ENCODE data around the gene KRT40.

KRT40 gene

GRCh38 chr17:40984226-40984625, at the start of gene KRT40:
Gene KRT40, minus strand, starts transcription at chr17:40984326. Its CDS starts 53 bp downstream, at chr17:40984273.
- Histone ChIP-seq H3K4me3 (replicated peaks; ENCODE audit: low read depth, low read length) (no peak within 1 kb of the TSS), H3K36me3 (ENCODE audit: control insufficient read depth, insufficient read depth, low read length) (no peaks in the 10 kb centered on the region), H3K27me3 (replicated peaks; ENCODE audit: control insufficient read depth, insufficient read depth, low read length) (no peaks in the 10 kb centered on the region; the same call in 1 of the 2 replicates)
- no peak for DNase-seq (ENCODE audit: extremely low read depth, insufficient read length)
- TF ChIP-seq, protein P1, sequence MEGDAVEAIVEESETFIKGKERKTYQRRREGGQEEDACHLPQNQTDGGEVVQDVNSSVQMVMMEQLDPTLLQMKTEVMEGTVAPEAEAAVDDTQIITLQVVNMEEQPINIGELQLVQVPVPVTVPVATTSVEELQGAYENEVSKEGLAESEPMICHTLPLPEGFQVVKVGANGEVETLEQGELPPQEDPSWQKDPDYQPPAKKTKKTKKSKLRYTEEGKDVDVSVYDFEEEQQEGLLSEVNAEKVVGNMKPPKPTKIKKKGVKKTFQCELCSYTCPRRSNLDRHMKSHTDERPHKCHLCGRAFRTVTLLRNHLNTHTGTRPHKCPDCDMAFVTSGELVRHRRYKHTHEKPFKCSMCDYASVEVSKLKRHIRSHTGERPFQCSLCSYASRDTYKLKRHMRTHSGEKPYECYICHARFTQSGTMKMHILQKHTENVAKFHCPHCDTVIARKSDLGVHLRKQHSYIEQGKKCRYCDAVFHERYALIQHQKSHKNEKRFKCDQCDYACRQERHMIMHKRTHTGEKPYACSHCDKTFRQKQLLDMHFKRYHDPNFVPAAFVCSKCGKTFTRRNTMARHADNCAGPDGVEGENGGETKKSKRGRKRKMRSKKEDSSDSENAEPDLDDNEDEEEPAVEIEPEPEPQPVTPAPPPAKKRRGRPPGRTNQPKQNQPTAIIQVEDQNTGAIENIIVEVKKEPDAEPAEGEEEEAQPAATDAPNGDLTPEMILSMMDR (IDR thresholded peaks at IDR 0.05; ENCODE audit: insufficient read depth, low read length, poor library complexity, severe bottlenecking): no peak

DNA sequence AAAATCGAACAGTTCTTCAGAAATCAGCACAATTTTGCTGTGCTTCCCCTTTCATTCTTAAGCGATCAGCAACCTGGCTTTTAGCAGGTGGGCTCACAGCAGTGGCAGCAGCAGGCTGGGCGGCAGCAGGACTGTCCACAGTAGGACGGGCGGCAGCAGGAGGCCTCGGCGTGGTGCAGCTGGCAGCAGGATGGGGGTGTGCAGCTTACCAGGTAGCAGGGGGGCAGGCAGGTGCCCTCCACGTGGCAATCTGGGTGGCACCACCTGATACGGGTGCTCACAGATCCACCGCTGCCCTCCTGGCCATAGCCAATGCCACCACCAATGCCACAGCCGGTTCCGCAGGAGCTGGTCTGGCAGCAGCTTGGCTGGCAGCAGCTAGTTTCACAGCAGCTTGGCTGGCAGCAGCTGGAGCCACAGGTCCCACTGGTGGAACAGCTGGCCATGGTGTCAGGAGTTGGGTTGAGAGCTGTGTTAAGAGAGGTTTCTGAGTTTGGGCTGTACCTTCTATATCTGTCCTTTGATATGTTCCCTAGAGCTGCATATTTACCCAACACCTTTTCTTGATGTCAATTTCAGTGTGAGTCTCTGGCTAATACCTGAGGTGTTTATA, 45.6 kb upstream of the KRT40 start, which contains the start of gene KRTAP1-4:
TSS of gene KRTAP1-4 (minus strand) at position 563 of the 613 bp plus-strand sequence. CDS start at position 446, 117 bp downstream.
- no peaks in the 10 kb centered on the region for H3K36me3 ChIP-seq (ENCODE audit: control insufficient read depth, insufficient read depth, low read length)
- no peak within 1 kb of the TSS for H3K4me3 ChIP-seq (replicated peaks; ENCODE audit: low read depth, low read length)
- no peak for DNase-seq (ENCODE audit: extremely low read depth, insufficient read length)
- H3K27me3 ChIP-seq (replicated peaks; ENCODE audit: control insufficient read depth, insufficient read depth, low read length): no peaks in the 10 kb centered on the region
- TF ChIP-seq, protein P1 (IDR thresholded peaks at IDR 0.05; ENCODE audit: insufficient read depth, low read length, poor library complexity, severe bottlenecking): no peak

GRCh38 chr17:41026715-41027471, 42.8 kb upstream of the KRT40 start, which contains the start of gene KRTAP1-5:
Gene KRTAP1-5, minus strand, starts transcription at chr17:41027208. Its CDS starts 53 bp downstream, at chr17:41027155.
- no peaks in the 10 kb centered on the region for H3K36me3 ChIP-seq (ENCODE audit: control insufficient read depth, insufficient read depth, low read length)
- H3K4me3 ChIP-seq (replicated peaks; ENCODE audit: low read depth, low read length): no peak within 1 kb of the TSS
- no peak for DNase-seq (ENCODE audit: extremely low read depth, insufficient read length)
- TF ChIP-seq, protein P1 (IDR thresholded peaks at IDR 0.05; ENCODE audit: insufficient read depth, low read length, poor library complexity, severe bottlenecking): no peak
- no peaks in the 10 kb centered on the region for H3K27me3 ChIP-seq (replicated peaks; ENCODE audit: control insufficient read depth, insufficient read depth, low read length)

DNA sequence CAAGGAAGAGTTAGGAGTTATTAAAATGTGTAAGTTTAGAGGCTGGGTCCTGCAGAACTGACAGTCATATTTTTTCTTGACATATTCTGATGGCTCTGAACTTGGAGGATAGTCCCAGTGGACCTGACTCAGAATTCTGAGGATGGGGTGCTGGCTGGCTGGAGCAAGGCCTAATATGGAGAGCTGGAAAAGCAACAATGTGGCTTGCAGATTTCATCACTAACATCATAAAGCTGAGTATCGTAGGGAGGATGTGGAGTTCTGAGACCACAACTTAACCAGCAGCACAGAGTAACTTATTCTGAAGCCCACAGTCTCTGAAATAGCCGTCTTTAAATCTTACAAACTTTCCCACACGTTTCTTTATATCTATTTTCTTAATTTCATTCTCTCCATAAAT, 40.6 kb upstream of the KRT40 start:
- no peak for DNase-seq (ENCODE audit: extremely low read depth, insufficient read length)
- Histone ChIP-seq H3K36me3 (ENCODE audit: control insufficient read depth, insufficient read depth, low read length) (no peaks in the 10 kb centered on the region), H3K27me3 (replicated peaks; ENCODE audit: control insufficient read depth, insufficient read depth, low read length) (no peaks in the 10 kb centered on the region), H3K4me3 (replicated peaks; ENCODE audit: low read depth, low read length) (no peak overlapping the region)
- TF ChIP-seq, protein P1 (IDR thresholded peaks at IDR 0.05; ENCODE audit: insufficient read depth, low read length, poor library complexity, severe bottlenecking): no peak

DNA sequence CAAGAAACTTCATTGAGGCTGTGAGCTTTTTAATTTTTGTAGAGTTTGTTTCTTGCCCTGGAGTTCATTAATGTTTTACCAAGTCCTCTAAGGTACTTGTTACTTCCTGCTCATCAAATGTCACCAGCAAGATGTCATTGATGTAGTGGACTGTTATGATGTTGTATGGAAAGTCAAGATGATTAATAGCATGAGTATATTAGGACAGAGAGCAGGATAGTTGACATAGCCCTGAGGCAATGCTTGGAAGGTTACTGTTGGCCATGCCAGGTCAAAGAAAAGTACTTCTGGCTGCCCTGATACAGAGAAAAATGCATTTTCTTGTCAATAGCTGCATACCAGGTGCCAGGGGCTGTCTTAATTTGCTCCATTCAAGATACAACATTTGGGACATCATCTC, 36.2 kb upstream of the KRT40 start:
- Histone ChIP-seq H3K4me3 (replicated peaks; ENCODE audit: low read depth, low read length) (no peak overlapping the region), H3K27me3 (replicated peaks; ENCODE audit: control insufficient read depth, insufficient read depth, low read length) (no peaks in the 10 kb centered on the region), H3K36me3 (ENCODE audit: control insufficient read depth, insufficient read depth, low read length) (no peaks in the 10 kb centered on the region)
- no peak for DNase-seq (ENCODE audit: extremely low read depth, insufficient read length)
- TF ChIP-seq, protein P1 (IDR thresholded peaks at IDR 0.05; ENCODE audit: insufficient read depth, low read length, poor library complexity, severe bottlenecking): no peak
